Mucosa of descending colon (tissue), 3 donors: ENCODE results near the gene GON4L. TPM values are rescaled to one million over a fixed set of nuclear protein-coding genes. Genes with fewer than 3 reads are reported as not detected.

Experiments
- ATAC-seq: fragments of 200-7000 bp; cut with Tn5 transposase; one replicate; pipeline ENCODE4 v1.9.1; 2020; ENCODE audit warnings: mild to moderate bottlenecking, moderate library complexity
- DNase-seq, 3 donors: peaks; one replicate each; pipeline ENCODE4 v3.0.0-alpha.2; 2020
- H3K36me3 ChIP-seq: fragments of 200-600 bp; one replicate; pipeline ENCODE4 v1.8.0; 2021; ENCODE audit warnings: low read depth, mild to moderate bottlenecking
- H3K4me1 ChIP-seq: fragments of 200-600 bp; one replicate; pipeline ENCODE4 v1.8.0; 2021; ENCODE audit warnings: low read depth, mild to moderate bottlenecking
- H3K4me3 ChIP-seq: fragments of 200-600 bp; one replicate; pipeline ENCODE4 v1.8.0; 2021; ENCODE audit warnings: mild to moderate bottlenecking
- H3K9me3 ChIP-seq: fragments of 200-600 bp; one replicate; pipeline ENCODE4 v1.8.0; 2021; ENCODE audit warnings: mild to moderate bottlenecking
- intact Hi-C, 2 donors: fragments of 100-400 bp; cut with DNase I in 1 of 2; cut with micrococcal nuclease in 1 of 2; formaldehyde crosslinking; loops; one replicate each; pipeline versions ENCODE4 v1.11.0 to v1.11.1; 2022; cut with DNase I, micrococcal nuclease
- total RNA-seq, 3 donors: library from RNA; stranded (reverse); fragmentation: NEBNext Ultra II Directional in 2 of 3; extraction: Animal tissue kit (Norgen Biotek cat#: 25700) in 2 of 3; gene quantifications; one replicate each; pipeline versions ENCODE4 v1.2.1 to v1.2.4, GENCODE V29; 2021 to 2023
- TF ChIP-seq, protein P1 (sequence below): fragments of 200-600 bp; IDR thresholded peaks from one replicate; pipeline ENCODE4 v1.8.0; 2022; ENCODE audit warnings: antibody characterized with exemption, mild to moderate bottlenecking
- donor health status: DM: no; HTN: no; CAD: no; lungs with moderate emphysema.
- donor health status: DM: no; HTN: no; CAD: no.
- donor health status: DM: no; HTN: yes; CAD: no.

GON4L gene
- total RNA-seq, 3 donors from 2014 or later, result 38.7 to 63.0 (median 54.3) TPM

DNA sequence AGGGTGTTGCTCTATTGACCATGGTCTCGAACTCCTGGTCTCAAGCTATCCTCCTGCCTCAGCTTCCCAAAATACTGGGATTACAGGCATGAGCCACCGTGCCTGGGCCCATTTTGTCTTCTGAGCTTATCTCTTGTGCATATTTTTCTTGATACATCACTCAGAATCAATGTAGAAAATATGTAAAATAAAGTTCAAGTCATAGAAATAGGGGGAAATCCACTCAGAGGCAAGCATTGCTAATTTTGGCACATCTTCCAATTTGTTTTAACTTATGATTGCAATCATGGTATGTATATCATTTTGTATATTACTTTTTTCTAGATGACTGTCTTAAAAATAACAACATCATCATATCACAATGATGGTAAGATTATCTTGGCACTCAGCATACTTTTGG lies 32.6 kb upstream of the GON4L start:
- TF ChIP-seq, protein P1, sequence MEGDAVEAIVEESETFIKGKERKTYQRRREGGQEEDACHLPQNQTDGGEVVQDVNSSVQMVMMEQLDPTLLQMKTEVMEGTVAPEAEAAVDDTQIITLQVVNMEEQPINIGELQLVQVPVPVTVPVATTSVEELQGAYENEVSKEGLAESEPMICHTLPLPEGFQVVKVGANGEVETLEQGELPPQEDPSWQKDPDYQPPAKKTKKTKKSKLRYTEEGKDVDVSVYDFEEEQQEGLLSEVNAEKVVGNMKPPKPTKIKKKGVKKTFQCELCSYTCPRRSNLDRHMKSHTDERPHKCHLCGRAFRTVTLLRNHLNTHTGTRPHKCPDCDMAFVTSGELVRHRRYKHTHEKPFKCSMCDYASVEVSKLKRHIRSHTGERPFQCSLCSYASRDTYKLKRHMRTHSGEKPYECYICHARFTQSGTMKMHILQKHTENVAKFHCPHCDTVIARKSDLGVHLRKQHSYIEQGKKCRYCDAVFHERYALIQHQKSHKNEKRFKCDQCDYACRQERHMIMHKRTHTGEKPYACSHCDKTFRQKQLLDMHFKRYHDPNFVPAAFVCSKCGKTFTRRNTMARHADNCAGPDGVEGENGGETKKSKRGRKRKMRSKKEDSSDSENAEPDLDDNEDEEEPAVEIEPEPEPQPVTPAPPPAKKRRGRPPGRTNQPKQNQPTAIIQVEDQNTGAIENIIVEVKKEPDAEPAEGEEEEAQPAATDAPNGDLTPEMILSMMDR, result no peak
- Histone ChIP-seq H3K4me3 (no peak overlapping the region), H3K36me3 (no peaks in the 10 kb centered on the region), H3K9me3 (no peaks in the 10 kb centered on the region), H3K4me1 (peaks cover 11% of the 10 kb centered on the region)
- intact Hi-C loops, result no loop called here
- DNase-seq (no peak), ATAC-seq (no peak)

DNA sequence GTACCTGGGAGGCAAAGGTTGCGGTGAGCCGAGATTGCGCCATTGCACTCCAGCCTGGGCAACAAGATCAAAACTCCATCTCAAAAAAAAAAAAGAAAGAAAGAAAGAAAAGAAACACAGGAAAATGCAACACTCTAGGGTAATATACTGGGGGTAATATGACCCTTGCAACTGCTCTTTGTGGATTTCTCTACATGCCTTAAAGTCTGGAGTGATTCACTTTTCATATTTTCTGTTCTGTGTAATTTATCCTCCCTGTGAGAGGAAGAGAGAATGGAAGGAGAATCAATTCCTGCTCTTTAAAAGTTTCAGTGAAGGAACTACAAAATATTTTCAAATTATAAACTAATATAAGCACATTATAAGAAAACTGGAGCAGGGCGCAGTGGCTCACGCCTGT lies 31.5 kb upstream of the GON4L start:
- Histone ChIP-seq H3K9me3 (no peaks in the 10 kb centered on the region), H3K4me1 (peaks cover 9% of the 10 kb centered on the region), H3K36me3 (no peaks in the 10 kb centered on the region), H3K4me3 (no peak overlapping the region)
- ATAC-seq (no peak), DNase-seq (no peak)
- TF ChIP-seq, protein P1, result no peak
- intact Hi-C loops, result no loop called here

DNA sequence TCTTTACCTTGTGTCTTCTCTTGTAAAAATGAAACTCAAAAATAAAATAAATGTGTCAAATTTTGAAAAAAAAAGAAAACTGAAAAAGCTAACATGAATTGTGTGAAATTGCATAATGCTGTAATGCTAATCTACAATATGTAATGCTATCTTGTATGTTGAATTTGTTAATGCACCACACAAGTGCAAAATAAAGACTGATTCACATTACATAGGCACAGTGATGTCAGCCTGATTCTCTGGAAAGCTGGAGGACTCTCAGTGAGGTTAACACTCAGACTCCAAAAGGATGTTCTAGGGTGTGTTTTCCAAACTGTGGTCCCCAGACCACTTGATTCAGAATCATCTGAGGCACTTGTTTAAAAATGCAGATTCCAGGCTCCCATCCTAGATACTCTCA lies 28.0 kb upstream of the GON4L start:
- no peaks in the 10 kb centered on the region for H3K9me3 ChIP-seq
- H3K4me1 ChIP-seq, result peaks cover 3% of the 10 kb centered on the region
- intact Hi-C loops, result no loop called here
- DNase-seq (no peak), ATAC-seq (no peak)
- TF ChIP-seq, protein P1, result no peak
- H3K4me3 ChIP-seq, result no peak overlapping the region
- H3K36me3 ChIP-seq, result no peaks in the 10 kb centered on the region

DNA sequence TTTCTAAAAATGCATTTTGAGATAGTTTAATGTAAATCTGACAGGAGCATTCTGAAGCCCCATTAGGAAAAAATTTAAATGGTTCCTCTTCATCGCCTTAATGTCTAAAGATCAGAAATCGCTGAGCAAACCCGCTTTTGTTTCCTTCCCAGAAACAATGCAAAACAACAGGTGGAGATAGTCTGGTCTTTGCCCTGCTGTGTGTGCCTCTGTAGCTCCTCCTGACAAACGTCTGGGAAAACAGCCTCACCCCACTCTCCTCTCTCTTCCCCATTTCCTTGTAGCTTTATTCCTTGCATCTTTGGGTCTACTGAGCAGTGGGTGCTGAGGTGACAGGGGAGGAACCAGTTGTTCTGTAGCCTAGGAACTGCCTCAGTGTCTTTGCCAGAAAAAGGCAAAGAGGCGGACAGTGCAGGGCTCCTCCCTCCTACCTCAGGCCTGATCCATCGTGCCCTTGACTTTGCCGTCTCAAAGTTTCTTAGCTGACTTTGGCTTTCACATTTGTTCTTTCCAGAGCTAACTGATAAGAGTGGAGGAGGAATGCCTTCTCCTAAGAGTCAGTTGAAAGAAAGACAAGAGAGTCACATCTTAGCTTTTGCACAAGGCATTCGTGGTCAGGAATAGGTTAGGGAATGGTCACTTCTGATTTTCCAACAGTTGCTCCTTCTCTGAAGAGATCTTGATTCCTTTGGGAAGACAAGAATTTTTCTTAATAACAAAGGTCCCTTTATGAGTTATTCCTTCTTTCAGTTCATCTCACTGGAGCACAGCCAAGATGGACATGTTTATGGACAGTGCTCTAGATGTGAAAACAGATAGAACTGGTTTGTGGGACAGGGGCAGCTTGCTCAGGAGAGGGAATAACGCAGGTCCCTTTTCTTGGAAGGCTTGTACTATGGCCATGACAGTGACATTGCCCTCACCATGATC lies 27.3 kb upstream of the GON4L start:
- Histone ChIP-seq H3K4me3 (no peak overlapping the region), H3K4me1 (peaks cover 3% of the 10 kb centered on the region), H3K36me3 (no peaks in the 10 kb centered on the region), H3K9me3 (no peaks in the 10 kb centered on the region)
- TF ChIP-seq, protein P1, result no peak
- DNase-seq (peak in 1 of 3 donors; percentile 13), ATAC-seq (peak; percentile 93)
- intact Hi-C loops, result no loop called here

DNA sequence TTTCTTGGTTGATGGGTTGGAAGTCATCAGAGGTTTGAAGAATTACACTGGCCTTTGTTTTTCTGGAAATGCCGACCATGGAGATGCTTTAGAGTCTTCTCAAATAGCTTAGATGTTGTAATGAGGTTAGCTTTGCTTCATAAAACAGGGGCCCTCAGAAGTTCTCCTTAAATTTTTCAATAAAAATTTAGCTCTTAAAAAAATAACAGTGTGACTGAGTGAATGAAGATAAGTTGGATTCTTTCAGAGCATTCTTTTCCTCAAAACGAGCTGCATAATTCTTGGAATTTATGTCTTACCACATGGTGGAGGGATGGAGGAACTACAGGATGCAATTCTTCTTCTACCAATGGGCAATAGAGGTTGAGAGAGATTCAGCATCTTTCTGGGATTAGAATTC lies 25.8 kb upstream of the GON4L start:
- DNase-seq, result no peak
- peaks cover 3% of the 10 kb centered on the region for H3K4me1 ChIP-seq
- TF ChIP-seq, protein P1, result no peak
- ATAC-seq, result no peak
- H3K36me3 ChIP-seq, result no peaks in the 10 kb centered on the region
- intact Hi-C loops, result no loop called here
- H3K4me3 ChIP-seq, result no peak overlapping the region
- H3K9me3 ChIP-seq, result no peaks in the 10 kb centered on the region
